NB4 (cell line): ENCODE measurements around the gene DRC7.

Experiments
- DNase-seq: peaks from one replicate; pipeline ENCODE4 v3.0.0; 2010; ENCODE audit warnings: low read depth
- H3K4me3 ChIP-seq: one replicate; pipeline ENCODE4 v1.5.1; 2011; ENCODE audit warnings: mild to moderate bottlenecking, low read depth, low read length, moderate library complexity
- MYC ChIP-seq: IDR thresholded peaks from 2 replicates; pipeline ENCODE4 v1.6.1; 2011; ENCODE audit warnings: low read depth, low read length
- POLR2A ChIP-seq: IDR thresholded peaks from 2 replicates; pipeline ENCODE4 v1.6.1; 2011; ENCODE audit warnings: mild to moderate bottlenecking; ENCODE audit not compliant: insufficient read length; ENCODE audit errors: extremely low read depth
- TF ChIP-seq, protein P1 (sequence below): IDR thresholded peaks from 2 replicates; pipeline ENCODE4 v1.6.1; 2011; ENCODE audit warnings: low read depth, low read length
- TF ChIP-seq, protein P2 (sequence below): IDR thresholded peaks from one replicate; pipeline ENCODE4 v1.5.1; 2012; ENCODE audit warnings: low read depth, low read length

The DRC7 gene

DNA sequence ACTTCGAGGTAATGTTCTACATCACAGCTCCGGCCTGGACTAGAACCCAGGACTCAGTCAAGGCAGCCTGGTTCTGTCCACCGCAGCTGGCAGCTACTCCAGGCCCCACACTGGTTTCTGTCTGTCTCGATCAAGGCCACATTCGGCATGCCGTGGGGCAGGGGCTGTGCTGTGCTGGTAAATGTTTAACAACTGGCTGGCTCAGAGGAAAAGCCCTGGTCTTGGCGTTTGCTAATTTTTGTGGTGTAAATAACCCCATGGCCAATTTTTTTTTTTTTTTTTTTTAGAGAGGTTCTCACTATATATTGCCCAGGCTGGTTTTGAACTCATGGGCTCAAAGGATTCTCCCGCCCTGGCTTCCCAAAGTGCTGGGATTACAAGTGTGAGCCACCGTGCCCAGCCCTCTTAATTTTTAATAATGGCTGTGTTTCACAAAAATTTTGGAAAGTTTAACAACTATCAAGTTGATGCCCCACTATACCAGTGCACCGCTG lies 328 bp upstream of the DRC7 start:
- peak overlapping the region; percentile 56 for H3K4me3 ChIP-seq
- TF ChIP-seq POLR2A (no peak), MYC (no peak)
- TF ChIP-seq, protein P1, sequence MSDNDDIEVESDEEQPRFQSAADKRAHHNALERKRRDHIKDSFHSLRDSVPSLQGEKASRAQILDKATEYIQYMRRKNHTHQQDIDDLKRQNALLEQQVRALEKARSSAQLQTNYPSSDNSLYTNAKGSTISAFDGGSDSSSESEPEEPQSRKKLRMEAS = no peak
- TF ChIP-seq, protein P2, sequence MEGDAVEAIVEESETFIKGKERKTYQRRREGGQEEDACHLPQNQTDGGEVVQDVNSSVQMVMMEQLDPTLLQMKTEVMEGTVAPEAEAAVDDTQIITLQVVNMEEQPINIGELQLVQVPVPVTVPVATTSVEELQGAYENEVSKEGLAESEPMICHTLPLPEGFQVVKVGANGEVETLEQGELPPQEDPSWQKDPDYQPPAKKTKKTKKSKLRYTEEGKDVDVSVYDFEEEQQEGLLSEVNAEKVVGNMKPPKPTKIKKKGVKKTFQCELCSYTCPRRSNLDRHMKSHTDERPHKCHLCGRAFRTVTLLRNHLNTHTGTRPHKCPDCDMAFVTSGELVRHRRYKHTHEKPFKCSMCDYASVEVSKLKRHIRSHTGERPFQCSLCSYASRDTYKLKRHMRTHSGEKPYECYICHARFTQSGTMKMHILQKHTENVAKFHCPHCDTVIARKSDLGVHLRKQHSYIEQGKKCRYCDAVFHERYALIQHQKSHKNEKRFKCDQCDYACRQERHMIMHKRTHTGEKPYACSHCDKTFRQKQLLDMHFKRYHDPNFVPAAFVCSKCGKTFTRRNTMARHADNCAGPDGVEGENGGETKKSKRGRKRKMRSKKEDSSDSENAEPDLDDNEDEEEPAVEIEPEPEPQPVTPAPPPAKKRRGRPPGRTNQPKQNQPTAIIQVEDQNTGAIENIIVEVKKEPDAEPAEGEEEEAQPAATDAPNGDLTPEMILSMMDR = no peak
- no peak for DNase-seq

DNA sequence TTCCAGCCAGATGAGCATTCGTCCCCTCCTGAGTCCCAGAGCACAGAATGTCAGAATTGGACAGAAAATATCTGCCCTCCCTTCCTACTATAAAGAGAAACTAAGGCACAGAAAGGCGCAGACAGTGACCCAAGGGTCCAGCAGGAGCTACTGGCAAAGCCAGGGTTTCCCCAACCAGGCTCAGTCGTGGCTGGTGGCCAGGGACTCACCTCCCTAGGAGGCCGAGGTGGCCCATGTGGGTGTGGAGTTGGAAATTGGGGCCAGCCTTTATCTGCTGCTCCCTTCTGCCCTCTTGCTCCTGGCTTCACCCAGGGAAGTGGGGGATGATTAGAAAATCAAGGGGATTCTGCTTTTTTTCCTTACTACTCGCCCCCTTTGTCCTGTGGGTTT lies 1.1 kb downstream of the DRC7 start:
- H3K4me3 ChIP-seq = no peak overlapping the region
- DNase-seq = no peak
- TF ChIP-seq MYC (no peak), POLR2A (no peak)
- TF ChIP-seq, protein P1 = no peak
- TF ChIP-seq, protein P2 = no peak

DNA sequence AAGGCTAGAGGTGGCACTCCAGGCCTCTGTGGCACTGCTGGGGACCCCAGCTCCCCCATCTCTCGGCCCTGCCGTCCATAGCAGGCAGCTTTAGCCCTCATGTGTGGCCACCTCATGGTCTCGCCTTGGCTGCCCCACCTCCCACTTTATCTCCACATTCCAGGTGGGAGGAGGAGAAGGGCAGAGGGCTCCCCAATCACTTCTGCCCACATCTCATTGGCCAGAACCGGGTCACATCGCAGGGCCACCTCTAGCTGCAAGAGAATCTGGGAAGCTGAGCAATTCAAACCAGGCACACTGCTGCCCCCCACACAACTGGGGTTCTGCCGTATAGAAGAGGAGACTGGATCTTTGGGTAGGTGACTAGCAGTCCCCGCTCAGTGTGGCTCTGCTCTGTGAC lies 1.6 kb downstream of the DRC7 start:
- DNase-seq = no peak
- TF ChIP-seq MYC (no peak), POLR2A (no peak)
- TF ChIP-seq, protein P1 = no peak
- TF ChIP-seq, protein P2 = no peak
- H3K4me3 ChIP-seq = no peak overlapping the region

DNA sequence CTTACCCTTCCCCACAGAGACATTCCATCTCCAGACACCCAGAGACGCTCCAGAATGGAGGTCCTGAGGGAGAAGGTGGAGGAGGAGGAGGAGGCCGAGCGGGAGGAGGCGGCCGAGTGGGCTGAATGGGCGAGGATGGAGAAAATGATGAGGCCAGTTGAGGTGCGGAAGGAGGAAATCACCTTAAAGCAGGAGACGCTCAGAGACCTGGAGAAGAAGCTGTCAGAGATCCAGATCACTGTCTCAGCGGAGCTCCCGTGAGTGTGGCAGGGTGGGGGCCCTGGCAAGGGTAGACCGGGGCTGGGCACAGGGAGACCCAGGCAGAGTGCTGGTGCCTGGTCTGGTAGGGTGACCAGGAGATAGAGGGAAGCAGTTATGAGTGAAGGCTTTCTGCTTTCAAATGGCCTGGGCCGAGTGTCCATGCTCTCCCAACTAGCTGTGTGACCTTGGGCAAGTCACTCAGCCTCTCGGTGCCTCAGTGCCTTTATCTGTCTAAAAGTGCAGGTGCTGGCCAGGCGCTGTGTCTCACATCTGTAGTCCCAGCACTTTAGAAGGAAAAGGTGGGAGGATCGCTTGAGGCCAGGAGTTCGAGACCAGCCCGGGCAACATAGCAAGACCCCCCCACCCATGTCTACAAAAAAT lies 3.4 kb downstream of the DRC7 start:
- TF ChIP-seq, protein P1 = no peak
- TF ChIP-seq, protein P2 = no peak
- TF ChIP-seq MYC (no peak), POLR2A (no peak)

DNA sequence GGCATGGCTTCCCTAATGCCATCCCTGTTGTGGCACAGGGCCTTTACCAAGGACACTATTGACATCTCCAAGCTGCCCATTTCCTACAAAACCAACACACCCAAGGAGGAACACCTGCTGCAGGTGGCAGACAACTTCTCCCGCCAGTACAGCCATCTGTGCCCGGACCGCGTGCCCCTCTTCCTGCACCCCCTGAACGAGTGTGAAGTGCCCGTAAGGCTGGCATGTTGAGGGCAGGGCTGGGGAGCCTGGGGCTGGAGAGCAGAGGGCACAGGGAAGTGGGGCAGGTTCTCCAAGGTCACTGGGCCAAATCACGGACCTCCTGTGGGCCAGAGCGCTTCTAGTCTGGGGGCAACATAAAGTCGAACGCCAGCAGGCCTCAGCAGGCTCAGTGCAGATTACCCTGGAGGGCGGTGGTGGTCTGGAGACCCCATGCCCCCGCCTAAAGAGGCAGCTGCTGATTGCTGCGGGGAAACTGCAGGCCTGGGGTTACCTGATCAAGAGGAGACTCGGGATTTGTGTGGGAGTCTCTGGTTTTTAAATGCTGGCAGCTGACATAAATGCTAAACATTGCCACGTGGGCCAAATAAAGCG lies 4.3 kb downstream of the DRC7 start:
- no peak overlapping the region for H3K4me3 ChIP-seq
- no peak for DNase-seq
- TF ChIP-seq, protein P1 = no peak
- TF ChIP-seq, protein P2 = no peak
- no peak for TF ChIP-seq MYC
- TF ChIP-seq POLR2A = no peak

More for the DNA sequence above, 3.4 kb downstream of the DRC7 start:
- H3K4me3 ChIP-seq = no peak overlapping the region
- no peak for DNase-seq
